GM19238 (cell line): Measurements from ENCODE around the gene DLGAP3.
A peak's percentile ranks its signal among the peaks of the same experiment; 100 is the strongest.

Experiments used
- DNase-seq: peaks from one replicate; pipeline ENCODE4 v3.0.0; 2011; ENCODE audit warnings: low spot score; ENCODE audit not compliant: insufficient read length

Gene DLGAP3

DNA sequence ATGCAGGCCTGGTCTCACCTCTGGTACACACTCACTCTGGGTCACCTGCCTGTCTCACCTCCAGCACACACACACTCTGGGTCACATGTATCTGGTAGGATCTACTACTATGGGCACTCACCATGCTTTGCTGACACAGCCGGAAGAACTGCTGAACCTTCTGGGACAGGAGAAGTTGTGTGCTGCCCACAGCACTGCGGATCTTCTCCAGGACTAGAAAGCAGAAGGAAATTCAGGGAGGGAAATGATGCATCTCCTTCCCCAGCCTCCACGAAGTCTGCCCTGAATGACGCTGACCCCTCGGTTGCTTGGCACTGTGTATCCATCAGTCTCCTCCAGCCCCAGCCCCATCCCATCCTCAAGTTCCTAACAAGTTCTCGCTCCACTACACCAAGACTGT, 62.0 kb downstream of the DLGAP3 start:
- DNase-seq, result no peak

- DNase-seq, result no peak
These were observed 62.7 kb downstream of the DLGAP3 start for GRCh38 chr1:34866762-34867109.

GRCh38 chr1:34865981-34866761, 63.3 kb downstream of the DLGAP3 start:
- DNase-seq, result peak; percentile 85

DNA sequence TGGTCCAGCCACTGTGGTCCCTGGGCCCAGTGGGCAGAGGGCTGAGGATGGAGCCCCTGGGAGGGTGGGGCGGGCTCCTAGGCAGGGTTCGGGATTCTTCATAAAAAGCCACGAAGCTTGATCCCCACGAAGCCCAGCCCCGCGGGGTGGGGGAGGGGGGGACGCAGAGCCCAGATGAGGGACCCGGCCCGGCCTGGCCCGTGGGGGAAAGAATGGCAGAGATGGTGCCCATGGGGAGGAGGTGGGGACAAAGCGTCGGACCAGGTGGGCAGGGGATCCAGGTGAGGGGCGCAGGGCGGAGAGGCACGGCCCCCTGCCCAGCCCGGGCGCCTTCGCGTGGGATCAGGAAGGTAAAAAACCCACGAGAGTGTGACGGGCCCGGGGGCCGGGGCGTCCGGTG, 63.9 kb downstream of the DLGAP3 start:
- no peak for DNase-seq

DNA sequence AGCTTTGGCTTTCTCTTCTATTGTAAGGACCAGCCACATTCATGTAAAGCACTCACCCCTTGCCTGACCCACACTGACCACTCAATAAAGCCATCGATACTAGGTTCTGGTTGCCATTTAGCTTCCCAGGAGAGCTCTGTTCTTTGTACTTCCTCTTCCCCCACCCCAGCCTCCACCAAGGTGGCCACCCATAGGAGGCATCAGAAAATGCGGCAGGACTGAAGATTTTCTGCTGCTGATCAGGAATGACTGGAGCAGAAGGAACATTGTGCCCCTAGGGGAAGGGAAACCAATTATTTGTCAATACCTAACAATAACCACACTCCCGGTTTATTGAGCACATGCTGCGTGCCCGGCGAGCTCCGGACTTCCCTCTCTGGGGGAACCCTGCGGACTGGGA, 64.7 kb downstream of the DLGAP3 start:
- no peak for DNase-seq

DNA sequence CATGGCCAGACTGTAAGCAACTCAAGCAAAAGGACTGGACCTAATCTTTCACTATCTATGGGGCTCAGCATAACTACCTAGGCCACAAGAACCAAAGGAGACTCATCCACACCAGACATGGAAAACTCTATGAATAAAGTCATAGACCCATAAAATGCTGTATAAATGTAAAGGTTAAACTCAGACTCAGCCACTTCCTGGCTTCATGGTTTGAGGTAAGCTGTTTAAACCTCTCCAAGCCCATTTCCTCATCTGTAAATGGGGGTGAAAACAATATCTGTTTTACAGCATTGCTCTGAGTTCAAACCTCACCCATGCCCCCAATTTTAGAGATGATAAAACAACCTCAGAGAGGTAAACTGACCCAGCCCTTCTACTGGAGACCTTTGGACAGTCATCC, 65.9 kb downstream of the DLGAP3 start:
- no peak for DNase-seq

- peak; percentile 98 for DNase-seq
These were observed 69.8 kb downstream of the DLGAP3 start, which contains the start of gene SMIM12 for GRCh38 chr1:34859446-34860200. TSS of gene SMIM12 (minus strand) at chr1:34859749. CDS start at chr1:34855977, 3,772 bp downstream.

DNA sequence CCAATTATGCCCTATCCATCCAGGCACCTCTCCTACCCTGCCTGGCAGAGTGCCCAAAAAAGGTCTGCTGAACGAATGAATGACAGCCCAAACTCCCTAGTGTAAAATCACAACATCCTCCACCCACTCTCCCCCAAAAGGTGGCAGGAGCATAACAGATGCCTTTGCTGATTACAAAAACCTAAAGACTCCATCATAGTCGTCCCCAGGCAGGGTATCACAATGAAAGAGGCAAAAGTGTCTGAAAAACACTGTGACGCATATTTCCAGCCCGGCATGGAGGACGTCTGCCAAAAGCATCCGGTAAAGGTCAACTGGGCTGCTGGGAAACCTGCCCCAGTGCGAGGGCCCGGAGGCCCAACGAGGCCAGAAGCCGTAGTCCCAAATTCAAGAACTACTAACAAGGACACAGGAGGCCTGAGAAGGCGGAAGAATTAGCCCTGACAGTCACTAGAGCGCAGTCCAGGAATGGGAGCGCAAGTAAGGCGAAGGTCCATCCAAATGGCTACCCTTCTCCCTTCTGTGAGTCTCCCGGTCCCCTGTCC, 70.5 kb downstream of the DLGAP3 start:
- DNase-seq, result no peak

DNA sequence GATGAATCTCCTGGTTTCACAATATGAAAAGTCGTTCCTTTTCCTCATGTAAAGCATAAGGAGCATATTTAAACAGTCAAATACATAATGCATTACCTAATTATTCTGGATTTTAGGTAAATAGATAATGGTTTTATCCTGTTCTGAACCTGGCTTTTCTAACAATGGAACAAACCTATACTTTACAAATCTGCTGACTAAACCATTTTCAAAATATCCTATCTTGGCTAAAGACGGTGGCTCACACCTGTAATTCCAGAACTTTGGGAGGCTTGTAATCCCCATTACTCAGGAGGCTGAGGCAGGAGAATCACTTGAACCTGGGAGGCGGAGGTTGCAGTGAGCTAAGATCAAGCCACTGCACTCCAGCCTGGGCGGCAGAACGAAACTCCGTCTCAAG, 72.8 kb downstream of the DLGAP3 start:
- no peak for DNase-seq

DNA sequence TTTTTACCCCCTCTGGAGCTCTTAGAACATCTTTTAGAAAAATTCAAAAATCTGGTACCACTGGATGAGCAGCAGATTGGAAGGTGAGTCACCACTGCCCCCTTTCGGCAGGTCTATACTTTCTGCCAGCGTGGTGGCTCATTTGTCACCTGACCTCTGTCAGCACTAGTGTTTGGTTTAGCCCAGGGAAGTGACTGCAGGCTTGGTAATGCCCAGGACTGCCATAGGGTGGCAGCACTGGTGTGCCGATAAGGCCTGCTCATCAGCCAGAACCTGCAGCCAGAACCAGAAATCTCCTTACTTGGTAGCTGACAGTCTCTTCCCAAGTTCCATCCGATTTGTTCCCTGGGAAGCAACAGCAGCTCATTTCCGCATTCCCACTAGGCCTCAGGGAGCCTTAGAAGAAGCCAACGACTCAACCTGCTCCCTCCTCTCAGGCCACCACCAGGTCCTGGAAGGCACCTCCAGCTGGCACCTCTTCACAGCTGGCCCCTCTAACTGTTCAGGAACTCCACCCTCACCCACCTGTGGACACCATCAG, 76.7 kb downstream of the DLGAP3 start:
- peak; percentile 89 for DNase-seq

DNA sequence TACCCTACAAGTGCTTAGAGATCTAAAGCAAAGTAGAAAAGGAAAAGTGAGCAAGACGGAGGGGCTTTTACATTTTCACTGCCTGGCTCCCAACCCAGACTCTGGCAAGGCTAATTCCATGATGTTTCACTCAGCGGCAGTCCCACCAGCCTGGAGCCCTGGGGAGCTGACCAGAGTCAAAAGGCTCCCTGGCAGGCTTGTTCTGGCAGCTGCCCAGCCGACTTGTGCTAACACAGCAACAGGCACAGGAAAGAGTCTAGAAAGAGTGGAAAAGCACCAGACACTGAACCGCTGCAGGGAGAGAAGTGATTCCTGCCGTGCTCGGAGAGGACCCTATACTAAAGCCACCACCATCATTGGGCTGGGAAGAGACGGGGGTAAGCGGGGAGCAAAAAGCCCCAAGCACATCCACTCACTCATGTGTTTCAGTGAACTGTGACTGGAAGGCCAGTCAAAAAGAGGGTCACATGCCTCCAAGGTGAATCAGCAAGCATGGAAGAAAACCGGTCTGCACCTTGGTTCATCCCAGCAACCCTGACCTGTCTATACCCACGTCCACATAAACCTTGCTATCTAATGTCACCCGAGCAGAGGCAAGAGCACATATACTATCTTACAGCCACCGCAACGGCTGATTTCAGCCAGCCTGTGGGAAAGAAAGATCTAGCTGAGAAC, 77.9 kb downstream of the DLGAP3 start:
- no peak for DNase-seq

DNA sequence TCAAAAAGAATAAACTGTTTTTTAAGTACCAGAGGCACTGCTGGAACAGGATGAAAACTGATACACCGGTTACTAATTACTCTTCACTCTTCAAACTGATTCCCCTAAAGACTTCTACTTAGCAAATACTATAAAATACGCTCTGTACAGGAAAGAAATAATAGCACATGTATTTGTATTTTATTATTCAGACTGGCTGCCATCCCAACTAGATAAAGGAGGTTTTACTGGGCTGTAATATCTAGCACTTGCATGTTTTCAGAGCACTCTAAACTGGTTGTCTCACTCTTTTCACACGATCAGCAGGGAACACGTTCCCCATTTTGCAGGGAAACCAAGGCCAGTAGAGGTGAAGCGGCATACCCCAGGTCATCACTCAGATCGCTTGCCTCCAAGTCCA, 79.1 kb downstream of the DLGAP3 start:
- DNase-seq, result no peak

DNA sequence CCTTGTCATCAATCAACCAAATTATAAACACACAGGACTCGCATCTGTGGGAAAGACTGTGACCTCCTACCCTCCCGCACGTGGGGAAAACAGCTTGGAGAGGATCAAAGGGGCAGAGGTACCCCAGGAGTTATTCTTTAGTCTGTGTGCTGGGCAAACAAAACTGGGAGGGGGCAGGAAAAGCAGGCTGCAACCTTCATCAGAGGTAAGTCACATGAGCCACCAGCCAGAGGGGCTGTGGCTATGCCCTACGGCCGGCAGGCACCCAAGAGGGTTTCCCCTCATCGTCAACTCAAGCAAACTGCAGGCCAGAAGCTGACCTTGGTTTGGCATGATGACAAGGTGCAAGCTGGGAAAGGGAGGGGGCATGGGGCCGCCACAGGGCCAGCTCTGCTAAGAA, 82.4 kb downstream of the DLGAP3 start:
- no peak for DNase-seq

DNA sequence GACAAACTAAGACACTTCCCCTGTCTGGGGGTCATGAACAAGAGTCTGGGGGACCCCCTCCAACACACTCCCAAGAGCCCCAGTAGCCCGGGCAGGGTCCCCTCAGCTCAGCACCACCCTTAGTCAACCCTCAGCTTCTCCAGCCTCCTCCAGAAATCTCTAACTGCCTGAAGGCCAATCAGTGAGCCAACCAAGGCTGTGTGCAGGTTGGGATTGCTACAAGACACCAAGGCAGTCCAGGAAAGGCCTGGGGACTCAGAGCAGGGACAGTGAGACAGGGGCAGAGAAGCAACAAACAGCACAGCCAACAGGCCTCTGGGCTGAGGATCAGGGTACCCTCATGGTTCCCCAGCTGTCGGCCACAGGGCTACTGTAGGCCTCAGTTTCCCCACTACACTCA, 83.2 kb downstream of the DLGAP3 start:
- no peak for DNase-seq

DNA sequence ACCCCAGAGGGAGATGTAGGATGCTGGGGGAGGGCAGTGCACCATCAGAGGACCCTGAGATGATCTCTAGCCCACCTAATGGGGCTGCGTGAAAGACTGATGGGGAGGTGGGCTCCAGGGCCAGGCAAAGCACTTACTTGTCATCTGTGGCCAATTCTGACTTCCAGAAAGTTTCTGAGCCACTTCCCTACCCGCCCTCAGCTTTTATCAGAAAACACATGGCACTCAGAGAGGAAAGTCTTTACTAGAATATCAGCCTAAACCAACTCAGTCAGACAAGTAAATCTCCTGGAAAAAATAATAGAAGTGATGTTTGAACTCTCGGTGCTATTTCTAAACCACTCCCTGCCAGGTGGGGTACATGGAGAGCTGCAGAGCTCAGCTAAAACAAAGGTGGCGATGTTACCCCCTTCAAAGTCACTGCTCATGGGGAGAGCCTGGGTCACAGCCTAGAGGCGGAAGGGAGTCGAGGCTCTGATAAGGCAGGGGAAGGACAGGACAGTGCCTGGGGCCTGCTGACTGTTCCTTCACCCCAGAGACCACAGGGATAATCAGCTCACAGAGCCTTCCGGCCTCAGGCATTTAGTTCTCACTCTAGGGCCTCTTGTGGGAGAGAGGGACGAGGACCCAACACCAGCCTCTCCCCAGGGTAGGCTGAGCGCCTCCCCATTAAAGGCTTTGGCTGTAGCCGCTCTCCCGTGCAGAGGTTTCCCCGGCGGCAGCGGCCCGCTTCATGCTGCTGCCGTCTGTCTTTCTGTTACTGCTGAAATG, 84.1 kb downstream of the DLGAP3 start:
- DNase-seq, result no peak

DNA sequence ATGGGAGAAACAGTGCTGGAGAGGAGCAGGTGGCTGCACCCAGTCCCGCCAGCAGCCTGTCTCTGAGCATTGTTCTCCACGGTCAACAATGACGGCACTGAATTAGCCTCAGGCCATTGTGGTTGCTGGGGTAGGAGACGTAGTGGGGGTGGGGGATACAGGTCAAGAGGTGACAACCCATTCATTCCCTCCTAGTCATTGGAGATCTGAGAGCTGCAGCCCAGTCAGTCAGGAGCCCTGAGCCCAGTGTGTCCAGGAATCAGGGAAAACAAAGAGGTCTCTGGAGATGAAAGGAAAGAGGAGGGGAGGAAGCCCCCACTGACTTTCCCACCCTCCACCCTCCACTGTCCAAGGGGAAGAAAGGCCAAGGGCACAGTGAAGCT, 85.2 kb downstream of the DLGAP3 start:
- no peak for DNase-seq

GRCh38 chr1:34843392-34844251, 85.8 kb downstream of the DLGAP3 start:
- DNase-seq, result no peak

DNA sequence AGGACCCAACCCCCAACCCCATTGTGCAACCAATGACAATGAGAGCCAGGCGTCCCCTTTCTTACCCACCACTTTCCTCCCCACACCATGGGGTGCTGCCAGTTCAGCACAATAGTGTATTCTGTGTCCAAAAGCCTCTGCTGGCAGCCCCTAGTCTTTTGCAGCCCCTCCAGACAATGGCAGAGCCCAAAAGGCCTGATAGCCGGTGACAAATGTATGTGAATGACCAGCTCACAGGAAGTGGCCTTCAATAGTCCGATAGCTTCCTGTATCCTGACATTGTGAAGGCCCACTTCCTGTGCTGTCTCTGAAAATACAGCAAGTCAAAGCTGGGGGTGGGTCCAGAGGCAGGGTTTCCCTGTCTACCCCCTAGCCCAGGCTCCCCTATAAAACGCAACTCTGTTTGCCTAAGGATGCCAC, 86.5 kb downstream of the DLGAP3 start:
- no peak for DNase-seq

GRCh38 chr1:34842073-34842472, 87.4 kb downstream of the DLGAP3 start:
- DNase-seq, result no peak

- DNase-seq, result no peak
These were observed 89.0 kb downstream of the DLGAP3 start for GRCh38 chr1:34840426-34840825.
